Measurements from ENCODE around the gene PHETA2.
"Not testable (repeated sequence)": the region's sequence is repeated elsewhere in the genome, so short reads cannot be mapped to it uniquely, and the experiment has no call there.

Gene PHETA2

DNA sequence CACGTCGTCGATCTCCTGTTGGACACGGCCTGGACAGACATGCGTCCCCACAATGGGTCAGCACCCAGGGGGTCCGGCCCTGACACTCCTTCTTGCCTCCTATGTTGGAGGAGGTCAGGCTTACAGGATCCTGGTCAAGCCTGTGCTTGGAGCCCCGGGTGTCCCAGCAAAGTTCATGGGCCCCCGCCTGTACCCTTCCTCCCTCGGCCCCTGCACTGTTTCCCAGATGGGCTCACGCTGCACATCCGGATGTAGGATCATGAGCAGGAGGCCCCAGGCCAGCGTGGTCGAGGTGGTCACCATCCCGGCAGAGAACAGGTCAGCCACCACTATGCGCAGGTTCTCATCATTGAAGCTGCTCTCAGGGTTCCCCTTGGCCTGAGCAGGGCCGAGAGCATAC is 53.6 kb downstream of the PHETA2 start:
- no peak for DNase-seq (ENCODE audit: low read depth)
- TF ChIP-seq, protein P1, sequence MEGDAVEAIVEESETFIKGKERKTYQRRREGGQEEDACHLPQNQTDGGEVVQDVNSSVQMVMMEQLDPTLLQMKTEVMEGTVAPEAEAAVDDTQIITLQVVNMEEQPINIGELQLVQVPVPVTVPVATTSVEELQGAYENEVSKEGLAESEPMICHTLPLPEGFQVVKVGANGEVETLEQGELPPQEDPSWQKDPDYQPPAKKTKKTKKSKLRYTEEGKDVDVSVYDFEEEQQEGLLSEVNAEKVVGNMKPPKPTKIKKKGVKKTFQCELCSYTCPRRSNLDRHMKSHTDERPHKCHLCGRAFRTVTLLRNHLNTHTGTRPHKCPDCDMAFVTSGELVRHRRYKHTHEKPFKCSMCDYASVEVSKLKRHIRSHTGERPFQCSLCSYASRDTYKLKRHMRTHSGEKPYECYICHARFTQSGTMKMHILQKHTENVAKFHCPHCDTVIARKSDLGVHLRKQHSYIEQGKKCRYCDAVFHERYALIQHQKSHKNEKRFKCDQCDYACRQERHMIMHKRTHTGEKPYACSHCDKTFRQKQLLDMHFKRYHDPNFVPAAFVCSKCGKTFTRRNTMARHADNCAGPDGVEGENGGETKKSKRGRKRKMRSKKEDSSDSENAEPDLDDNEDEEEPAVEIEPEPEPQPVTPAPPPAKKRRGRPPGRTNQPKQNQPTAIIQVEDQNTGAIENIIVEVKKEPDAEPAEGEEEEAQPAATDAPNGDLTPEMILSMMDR (IDR thresholded peaks at IDR 0.05; ENCODE audit: insufficient read depth, low read depth, low read length, missing control alignments), result no peak
- H3K4me3 ChIP-seq (ENCODE audit: low read depth, low read length), result no peak overlapping the region

DNA sequence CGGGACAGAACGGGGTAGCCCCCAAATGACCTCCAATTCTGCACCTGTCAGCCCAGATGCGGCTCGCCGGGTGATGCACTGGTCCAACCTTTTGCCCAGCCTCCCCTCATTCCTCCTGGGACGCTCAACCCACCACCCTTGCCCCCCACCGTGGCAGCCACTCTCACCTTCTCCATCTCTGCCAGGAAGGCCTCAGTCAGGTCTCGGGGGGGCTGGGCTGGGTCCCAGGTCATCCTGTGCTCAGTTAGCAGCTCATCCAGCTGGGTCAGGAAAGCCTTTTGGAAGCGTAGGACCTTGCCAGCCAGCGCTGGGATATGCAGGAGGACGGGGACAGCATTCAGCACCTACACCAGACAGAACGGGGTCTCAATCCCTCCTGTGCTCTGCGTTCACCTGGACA is 54.0 kb downstream of the PHETA2 start:
- H3K4me3 ChIP-seq (ENCODE audit: low read depth, low read length); DNase-seq (ENCODE audit: low read depth): not testable (repeated sequence)
